ENCODE results near the gene TRPC4AP. TPM values are rescaled to one million over a fixed set of nuclear protein-coding genes. Genes with fewer than 3 reads are reported as not detected.

The TRPC4AP gene
- total and polyA plus RNA-seq, 10 of the 15 experiments (the other 5 are each of a cell fraction or from before 2014, with no cell fraction given): 1.1 to 61.7 (median 41.2) TPM

DNA sequence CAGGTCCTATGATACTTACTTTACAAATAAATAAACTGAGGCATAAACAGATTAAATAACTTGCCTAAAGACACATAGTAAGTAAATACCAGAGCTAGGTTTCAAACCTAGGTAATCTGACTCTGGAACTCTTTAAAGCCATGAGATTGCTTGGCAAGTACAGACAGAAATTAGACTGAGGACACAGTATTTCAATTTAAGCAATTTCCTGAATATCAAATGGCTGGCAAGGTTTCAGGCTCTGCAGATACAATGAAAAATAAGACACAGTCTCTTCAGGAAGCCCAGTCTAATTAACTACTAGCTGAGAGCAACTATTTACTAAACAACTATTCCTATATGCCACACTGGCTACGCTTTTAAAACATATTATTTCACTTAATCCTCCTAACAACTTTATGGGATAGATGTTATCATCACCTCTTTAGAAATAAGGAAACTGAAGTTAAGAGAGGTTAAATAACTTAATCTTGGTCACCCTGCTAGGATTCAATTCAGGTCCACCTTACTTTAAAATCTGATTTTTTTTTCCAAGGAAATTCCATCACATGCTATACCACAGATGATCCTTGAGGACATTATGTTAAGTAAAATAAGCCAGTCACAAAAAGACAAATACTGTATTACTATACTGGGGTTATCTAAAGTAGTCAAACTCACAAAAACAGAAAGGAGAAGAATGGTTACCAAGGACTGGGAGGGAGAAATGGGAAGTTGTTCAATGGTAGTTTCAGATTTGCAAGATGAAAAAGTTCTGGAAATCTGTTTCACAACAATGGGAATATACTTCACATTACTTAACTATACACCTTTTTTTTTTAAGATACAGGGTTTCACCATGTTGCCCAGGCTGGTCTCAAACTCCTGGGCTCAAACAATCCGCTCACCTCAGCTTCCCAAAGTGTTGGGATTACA lies 4.1 kb downstream of the TRPC4AP start:
- no peak for FAIRE-seq
- H3K79me2 ChIP-seq (ENCODE audit: control insufficient read depth, insufficient read depth, low read length): peaks cover 64% of the 10 kb centered on the region
- DNase-seq (ENCODE audit: low read depth, low spot score): no peak
- H3K36me3 ChIP-seq (ENCODE audit: control insufficient read depth in 2 of 2, insufficient read depth in 2 of 2, low read length in 1 of 2): peaks cover 0 to 8% of the 10 kb centered on the region in 2 experiments; a peak in 1 of 4 replicates
- SMC1A ChIA-PET (ENCODE audit: uncharacterized antibody, unreplicated experiment): interaction anchor here (1.1 kb wide), 2 partner anchors 32 to 208 kb away, joined by 3 to 4 read pairs; no protein-coding TSS in a partner anchor
- peak overlapping the region; percentile 59; the same call in 1 of the 2 replicates for H3K4me2 ChIP-seq (ENCODE audit: control insufficient read depth, insufficient read depth)
- H3K9me3 ChIP-seq (replicated peaks; ENCODE audit: control insufficient read depth, insufficient read depth, low read length): no peaks in the 10 kb centered on the region
- RAD21 ChIA-PET (ENCODE audit: unreplicated experiment): interaction anchor here (0.9 kb wide), 1 partner anchor 11 kb away, joined by 3 read pairs; no protein-coding TSS in a partner anchor
- H3K27me3 ChIP-seq (replicated peaks in 1 of 2; ENCODE audit: control insufficient read depth in 2 of 2, insufficient read depth in 2 of 2, low read length in 1 of 2): no peaks in the 10 kb centered on the region
- H3K9ac ChIP-seq (ENCODE audit: control insufficient read depth, insufficient read depth, low read length): no peak overlapping the region
- no peak overlapping the region for H3K4me3 ChIP-seq
- POLR2A ChIA-PET: no interaction called here
- in situ Hi-C loops (cut with MboI) (no loop called here), intact Hi-C loops (cut with micrococcal nuclease; ENCODE audit: unreplicated experiment) (no loop called here)
- H3K4me1 ChIP-seq (ENCODE audit: control insufficient read depth, insufficient read depth, low read length): peaks cover 15% of the 10 kb centered on the region
- H4K20me1 ChIP-seq (ENCODE audit: control insufficient read depth, insufficient read depth): no peaks in the 10 kb centered on the region
- 98% methylated on average over 2 of the region's 2 CpGs for WGBS (ENCODE audit: insufficient coverage, insufficient replicate concordance, low lambda C conversion rate, missing lambda C conversion rate)
- no TSS peak for BruUV-seq (replicated peaks)
- H2AFZ ChIP-seq (ENCODE audit: control insufficient read depth, low read depth, low read length): no peak overlapping the region
- CTCF ChIA-PET: interaction anchor here (0.6 to 2.0 kb wide), 4 partner anchors 8 to 821 kb away, joined by 3 to 12 read pairs (median 4); no protein-coding TSS in a partner anchor
- ATAC-seq: no peak
- no peak overlapping the region for H3K27ac ChIP-seq (ENCODE audit: control insufficient read depth, insufficient read depth)
- TF ChIP-seq BCL11A (IDR thresholded peaks at IDR 0.05; ENCODE audit: low read depth, low read length): no peak
- TF ChIP-seq, protein P1, sequence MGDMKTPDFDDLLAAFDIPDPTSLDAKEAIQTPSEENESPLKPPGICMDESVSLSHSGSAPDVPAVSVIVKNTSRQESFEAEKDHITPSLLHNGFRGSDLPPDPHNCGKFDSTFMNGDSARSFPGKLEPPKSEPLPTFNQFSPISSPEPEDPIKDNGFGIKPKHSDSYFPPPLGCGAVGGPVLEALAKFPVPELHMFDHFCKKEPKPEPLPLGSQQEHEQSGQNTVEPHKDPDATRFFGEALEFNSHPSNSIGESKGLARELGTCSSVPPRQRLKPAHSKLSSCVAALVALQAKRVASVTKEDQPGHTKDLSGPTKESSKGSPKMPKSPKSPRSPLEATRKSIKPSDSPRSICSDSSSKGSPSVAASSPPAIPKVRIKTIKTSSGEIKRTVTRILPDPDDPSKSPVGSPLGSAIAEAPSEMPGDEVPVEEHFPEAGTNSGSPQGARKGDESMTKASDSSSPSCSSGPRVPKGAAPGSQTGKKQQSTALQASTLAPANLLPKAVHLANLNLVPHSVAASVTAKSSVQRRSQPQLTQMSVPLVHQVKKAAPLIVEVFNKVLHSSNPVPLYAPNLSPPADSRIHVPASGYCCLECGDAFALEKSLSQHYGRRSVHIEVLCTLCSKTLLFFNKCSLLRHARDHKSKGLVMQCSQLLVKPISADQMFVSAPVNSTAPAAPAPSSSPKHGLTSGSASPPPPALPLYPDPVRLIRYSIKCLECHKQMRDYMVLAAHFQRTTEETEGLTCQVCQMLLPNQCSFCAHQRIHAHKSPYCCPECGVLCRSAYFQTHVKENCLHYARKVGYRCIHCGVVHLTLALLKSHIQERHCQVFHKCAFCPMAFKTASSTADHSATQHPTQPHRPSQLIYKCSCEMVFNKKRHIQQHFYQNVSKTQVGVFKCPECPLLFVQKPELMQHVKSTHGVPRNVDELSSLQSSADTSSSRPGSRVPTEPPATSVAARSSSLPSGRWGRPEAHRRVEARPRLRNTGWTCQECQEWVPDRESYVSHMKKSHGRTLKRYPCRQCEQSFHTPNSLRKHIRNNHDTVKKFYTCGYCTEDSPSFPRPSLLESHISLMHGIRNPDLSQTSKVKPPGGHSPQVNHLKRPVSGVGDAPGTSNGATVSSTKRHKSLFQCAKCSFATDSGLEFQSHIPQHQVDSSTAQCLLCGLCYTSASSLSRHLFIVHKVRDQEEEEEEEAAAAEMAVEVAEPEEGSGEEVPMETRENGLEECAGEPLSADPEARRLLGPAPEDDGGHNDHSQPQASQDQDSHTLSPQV (IDR thresholded peaks at IDR 0.05): no peak
- TF ChIP-seq MTA3 (IDR thresholded peaks at IDR 0.05; ENCODE audit: borderline replicate concordance, low read length): no peak
- no peak for TF ChIP-seq YBX1 (IDR thresholded peaks at IDR 0.05)
- TF ChIP-seq MEF2B (IDR thresholded peaks at IDR 0.05; ENCODE audit: partially characterized antibody, poor library complexity, severe bottlenecking): no peak
- TF ChIP-seq POU2F2 (IDR thresholded peaks at IDR 0.05; ENCODE audit: borderline replicate concordance, low read depth, low read length): no peak
- TF ChIP-seq, protein P2, sequence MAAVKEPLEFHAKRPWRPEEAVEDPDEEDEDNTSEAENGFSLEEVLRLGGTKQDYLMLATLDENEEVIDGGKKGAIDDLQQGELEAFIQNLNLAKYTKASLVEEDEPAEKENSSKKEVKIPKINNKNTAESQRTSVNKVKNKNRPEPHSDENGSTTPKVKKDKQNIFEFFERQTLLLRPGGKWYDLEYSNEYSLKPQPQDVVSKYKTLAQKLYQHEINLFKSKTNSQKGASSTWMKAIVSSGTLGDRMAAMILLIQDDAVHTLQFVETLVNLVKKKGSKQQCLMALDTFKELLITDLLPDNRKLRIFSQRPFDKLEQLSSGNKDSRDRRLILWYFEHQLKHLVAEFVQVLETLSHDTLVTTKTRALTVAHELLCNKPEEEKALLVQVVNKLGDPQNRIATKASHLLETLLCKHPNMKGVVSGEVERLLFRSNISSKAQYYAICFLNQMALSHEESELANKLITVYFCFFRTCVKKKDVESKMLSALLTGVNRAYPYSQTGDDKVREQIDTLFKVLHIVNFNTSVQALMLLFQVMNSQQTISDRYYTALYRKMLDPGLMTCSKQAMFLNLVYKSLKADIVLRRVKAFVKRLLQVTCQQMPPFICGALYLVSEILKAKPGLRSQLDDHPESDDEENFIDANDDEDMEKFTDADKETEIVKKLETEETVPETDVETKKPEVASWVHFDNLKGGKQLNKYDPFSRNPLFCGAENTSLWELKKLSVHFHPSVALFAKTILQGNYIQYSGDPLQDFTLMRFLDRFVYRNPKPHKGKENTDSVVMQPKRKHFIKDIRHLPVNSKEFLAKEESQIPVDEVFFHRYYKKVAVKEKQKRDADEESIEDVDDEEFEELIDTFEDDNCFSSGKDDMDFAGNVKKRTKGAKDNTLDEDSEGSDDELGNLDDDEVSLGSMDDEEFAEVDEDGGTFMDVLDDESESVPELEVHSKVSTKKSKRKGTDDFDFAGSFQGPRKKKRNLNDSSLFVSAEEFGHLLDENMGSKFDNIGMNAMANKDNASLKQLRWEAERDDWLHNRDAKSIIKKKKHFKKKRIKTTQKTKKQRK (IDR thresholded peaks at IDR 0.05; ENCODE audit: low read depth, low read length): no peak
- no peak for TF ChIP-seq TCF7 (IDR thresholded peaks at IDR 0.05; ENCODE audit: borderline replicate concordance)
- TF ChIP-seq RBBP5 (conservative IDR thresholded peaks at IDR 0.05): no peak
- TF ChIP-seq NFYA (IDR thresholded peaks at IDR 0.05; ENCODE audit: borderline replicate concordance, low read depth, low read length): no peak
- no peak for TF ChIP-seq ASH2L (IDR thresholded peaks at IDR 0.05; ENCODE audit: borderline replicate concordance, low read depth)
- no peak for TF ChIP-seq PKNOX1 (IDR thresholded peaks at IDR 0.05)
- no peak for TF ChIP-seq TAF1 (IDR thresholded peaks at IDR 0.05; ENCODE audit: borderline replicate concordance, low read depth, low read length)
- TF ChIP-seq SUZ12 (IDR thresholded peaks at IDR 0.05; ENCODE audit: unreplicated experiment): no peak
- TF ChIP-seq TBL1XR1 (IDR thresholded peaks at IDR 0.05; ENCODE audit: low read depth, low read length): no peak

All from GM12878 (cell line).